ENCODE data around the gene NINJ2. TPM values are rescaled to one million over a fixed set of nuclear protein-coding genes. Genes with fewer than 3 reads are reported as not detected.

Gene NINJ2
- total RNA-seq, 4 donors from 2014 or later = 8.6 to 28.9 (median 17.5) TPM

DNA sequence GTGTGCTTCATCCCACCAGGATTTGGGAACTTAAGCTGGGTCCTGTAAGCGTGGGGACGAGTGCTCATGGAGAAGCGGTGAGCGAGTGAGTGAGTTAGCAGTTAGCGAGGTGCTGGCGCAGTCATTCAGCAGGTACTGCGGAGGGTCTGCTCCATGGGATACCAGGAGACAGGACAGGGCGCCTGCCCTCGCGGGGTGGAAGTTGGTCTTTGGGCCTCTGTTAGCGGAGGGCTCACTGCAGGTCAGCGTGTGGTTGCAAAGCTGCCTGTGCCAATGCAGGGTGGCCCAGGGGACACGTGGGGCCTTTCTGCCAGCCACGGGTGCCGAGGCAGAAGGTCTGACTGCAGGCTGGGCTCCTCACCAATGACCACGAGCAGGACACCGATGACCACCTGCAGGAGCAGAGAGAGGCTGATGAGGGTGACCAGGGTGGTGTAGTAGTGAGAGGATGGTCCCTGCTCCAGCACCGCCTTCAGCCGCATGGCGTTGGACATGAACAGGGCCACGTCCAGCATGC is 97.6 kb downstream of the NINJ2 start:
- ATAC-seq (ENCODE audit: low FRiP score) (no peak), DNase-seq (ENCODE audit: low spot score) (no peak)

GRCh38 chr12:565161-565560 is 98.1 kb downstream of the NINJ2 start:
- TF ChIP-seq CTCF (IDR thresholded peaks at IDR 0.05) = no peak
- DNase-seq (ENCODE audit: low spot score) (no peak), ATAC-seq (ENCODE audit: low FRiP score) (no peak)

More for the DNA sequence above, 97.6 kb downstream of the NINJ2 start:
- no peak for TF ChIP-seq CTCF (IDR thresholded peaks at IDR 0.05)

DNA sequence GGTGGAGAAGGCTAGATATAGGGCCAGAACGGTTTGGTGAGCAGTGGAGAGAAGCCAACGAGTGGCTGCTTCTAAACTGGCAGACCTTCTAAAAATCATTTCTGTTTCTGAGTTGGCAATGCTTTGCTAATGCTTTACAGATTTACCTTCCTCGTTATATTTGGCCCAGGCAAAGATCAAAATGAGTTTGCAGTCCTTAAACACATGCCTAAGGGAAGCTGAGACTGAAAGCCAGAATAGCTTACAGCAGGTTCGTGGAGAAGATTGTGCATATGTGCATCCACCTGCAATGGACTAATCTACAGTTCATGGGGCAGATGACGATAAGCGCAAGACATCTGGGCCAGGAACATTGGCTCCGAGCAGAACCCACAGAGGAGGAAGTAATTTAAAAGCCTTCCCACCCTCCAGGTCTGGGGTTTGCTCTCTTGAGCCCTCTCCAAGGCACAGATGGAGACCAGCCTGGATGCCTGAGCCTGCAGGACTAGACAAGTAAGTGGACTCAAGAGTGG is 99.4 kb downstream of the NINJ2 start:
- no peak for DNase-seq (ENCODE audit: low spot score)
- no peak for ATAC-seq (ENCODE audit: low FRiP score)
- TF ChIP-seq CTCF (IDR thresholded peaks at IDR 0.05) = no peak

GRCh38 chr12:563250-563781 is 99.9 kb downstream of the NINJ2 start:
- TF ChIP-seq CTCF (IDR thresholded peaks at IDR 0.05) = no peak
- no peak for ATAC-seq (ENCODE audit: low FRiP score)
- DNase-seq (ENCODE audit: low spot score) = no peak

- DNase-seq (ENCODE audit: low spot score) (no peak), ATAC-seq (ENCODE audit: low FRiP score) (no peak)
- TF ChIP-seq CTCF (IDR thresholded peaks at IDR 0.05) = no peak
These were observed 100.6 kb downstream of the NINJ2 start for GRCh38 chr12:562634-563033.

DNA sequence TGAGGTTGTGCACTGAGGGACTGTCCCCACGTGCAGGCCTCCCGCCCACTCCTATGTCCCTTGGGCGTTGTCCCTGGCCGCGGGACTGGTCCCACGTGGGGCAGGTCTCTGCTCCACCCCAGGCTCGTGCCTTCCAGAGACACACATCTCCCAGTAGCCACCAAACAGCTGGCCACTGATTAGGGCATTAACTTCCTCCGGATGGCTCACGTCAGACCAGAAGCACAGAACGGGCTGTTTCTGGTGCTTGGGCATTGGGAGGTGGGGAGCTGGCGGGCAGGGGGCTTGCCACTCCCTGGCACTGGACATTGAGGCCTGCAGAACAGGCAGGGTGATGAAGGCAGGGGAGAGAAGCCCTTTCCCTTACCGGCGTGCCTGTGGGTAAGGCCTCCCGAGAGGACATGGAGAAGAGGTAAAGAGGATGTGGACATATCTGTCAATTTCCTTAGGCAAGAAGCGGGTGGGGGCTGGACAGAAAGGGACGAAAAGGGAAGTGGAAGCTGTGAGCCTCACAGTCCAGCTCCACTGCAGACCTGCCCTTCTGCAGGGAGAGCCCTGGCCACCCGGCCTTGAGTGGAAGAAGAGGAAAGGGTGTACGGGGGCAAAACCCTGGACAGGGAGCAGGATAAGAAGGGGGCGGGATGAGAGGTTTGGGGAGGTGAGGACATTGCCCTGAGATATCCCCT is 101.2 kb downstream of the NINJ2 start:
- DNase-seq (ENCODE audit: low spot score) (no peak), ATAC-seq (ENCODE audit: low FRiP score) (no peak)
- TF ChIP-seq CTCF (IDR thresholded peaks at IDR 0.05) = no peak

GRCh38 chr12:561391-561705 is 101.9 kb downstream of the NINJ2 start:
- no peak for DNase-seq (ENCODE audit: low spot score)
- no peak for ATAC-seq (ENCODE audit: low FRiP score)
- TF ChIP-seq CTCF (IDR thresholded peaks at IDR 0.05) = no peak

Data from omental fat pad (tissue), 4 donors.